ENCODE measurements around the gene TSPYL4.

- TF ChIP-seq PREB (CRISPR knock-in tag; IDR thresholded peaks at IDR 0.05; ENCODE audit: borderline replicate concordance) (no peak), CTCF (IDR thresholded peaks at IDR 0.05) (no peak), ESRRA (CRISPR knock-in tag; IDR thresholded peaks at IDR 0.05; ENCODE audit: borderline replicate concordance) (no peak), NR2C2 (CRISPR knock-in tag; IDR thresholded peaks at IDR 0.05) (no peak), SP1 (CRISPR knock-in tag; conservative IDR thresholded peaks at IDR 0.05) (no peak), ATF3 (CRISPR knock-in tag; conservative IDR thresholded peaks at IDR 0.05) (no peak), RORB (CRISPR knock-in tag; IDR thresholded peaks at IDR 0.05) (no peak), TCF7 (CRISPR knock-in tag; IDR thresholded peaks at IDR 0.05; ENCODE audit: low read depth) (no peak)
- TF ChIP-seq, protein P1, sequence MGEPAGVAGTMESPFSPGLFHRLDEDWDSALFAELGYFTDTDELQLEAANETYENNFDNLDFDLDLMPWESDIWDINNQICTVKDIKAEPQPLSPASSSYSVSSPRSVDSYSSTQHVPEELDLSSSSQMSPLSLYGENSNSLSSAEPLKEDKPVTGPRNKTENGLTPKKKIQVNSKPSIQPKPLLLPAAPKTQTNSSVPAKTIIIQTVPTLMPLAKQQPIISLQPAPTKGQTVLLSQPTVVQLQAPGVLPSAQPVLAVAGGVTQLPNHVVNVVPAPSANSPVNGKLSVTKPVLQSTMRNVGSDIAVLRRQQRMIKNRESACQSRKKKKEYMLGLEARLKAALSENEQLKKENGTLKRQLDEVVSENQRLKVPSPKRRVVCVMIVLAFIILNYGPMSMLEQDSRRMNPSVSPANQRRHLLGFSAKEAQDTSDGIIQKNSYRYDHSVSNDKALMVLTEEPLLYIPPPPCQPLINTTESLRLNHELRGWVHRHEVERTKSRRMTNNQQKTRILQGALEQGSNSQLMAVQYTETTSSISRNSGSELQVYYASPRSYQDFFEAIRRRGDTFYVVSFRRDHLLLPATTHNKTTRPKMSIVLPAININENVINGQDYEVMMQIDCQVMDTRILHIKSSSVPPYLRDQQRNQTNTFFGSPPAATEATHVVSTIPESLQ (CRISPR knock-in tag; IDR thresholded peaks at IDR 0.05), result no peak
- TF ChIP-seq, protein P2, sequence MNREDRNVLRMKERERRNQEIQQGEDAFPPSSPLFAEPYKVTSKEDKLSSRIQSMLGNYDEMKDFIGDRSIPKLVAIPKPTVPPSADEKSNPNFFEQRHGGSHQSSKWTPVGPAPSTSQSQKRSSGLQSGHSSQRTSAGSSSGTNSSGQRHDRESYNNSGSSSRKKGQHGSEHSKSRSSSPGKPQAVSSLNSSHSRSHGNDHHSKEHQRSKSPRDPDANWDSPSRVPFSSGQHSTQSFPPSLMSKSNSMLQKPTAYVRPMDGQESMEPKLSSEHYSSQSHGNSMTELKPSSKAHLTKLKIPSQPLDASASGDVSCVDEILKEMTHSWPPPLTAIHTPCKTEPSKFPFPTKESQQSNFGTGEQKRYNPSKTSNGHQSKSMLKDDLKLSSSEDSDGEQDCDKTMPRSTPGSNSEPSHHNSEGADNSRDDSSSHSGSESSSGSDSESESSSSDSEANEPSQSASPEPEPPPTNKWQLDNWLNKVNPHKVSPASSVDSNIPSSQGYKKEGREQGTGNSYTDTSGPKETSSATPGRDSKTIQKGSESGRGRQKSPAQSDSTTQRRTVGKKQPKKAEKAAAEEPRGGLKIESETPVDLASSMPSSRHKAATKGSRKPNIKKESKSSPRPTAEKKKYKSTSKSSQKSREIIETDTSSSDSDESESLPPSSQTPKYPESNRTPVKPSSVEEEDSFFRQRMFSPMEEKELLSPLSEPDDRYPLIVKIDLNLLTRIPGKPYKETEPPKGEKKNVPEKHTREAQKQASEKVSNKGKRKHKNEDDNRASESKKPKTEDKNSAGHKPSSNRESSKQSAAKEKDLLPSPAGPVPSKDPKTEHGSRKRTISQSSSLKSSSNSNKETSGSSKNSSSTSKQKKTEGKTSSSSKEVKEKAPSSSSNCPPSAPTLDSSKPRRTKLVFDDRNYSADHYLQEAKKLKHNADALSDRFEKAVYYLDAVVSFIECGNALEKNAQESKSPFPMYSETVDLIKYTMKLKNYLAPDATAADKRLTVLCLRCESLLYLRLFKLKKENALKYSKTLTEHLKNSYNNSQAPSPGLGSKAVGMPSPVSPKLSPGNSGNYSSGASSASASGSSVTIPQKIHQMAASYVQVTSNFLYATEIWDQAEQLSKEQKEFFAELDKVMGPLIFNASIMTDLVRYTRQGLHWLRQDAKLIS (CRISPR knock-in tag; IDR thresholded peaks at IDR 0.05; ENCODE audit: borderline replicate concordance), result no peak
These were observed 43.6 kb downstream of the TSPYL4 start for GRCh38 chr6:116210316-116210715.
